ENCODE data around the gene PGLYRP1.

The PGLYRP1 gene

GRCh38 chr19:46002678-46003275, 20.1 kb downstream of the PGLYRP1 start:
- TF ChIP-seq CTCF (conservative IDR thresholded peaks at IDR 0.05; ENCODE audit: low read length) = no peak
- no peak for DNase-seq (ENCODE audit: low read depth)

GRCh38 chr19:46000491-46001246, 22.2 kb downstream of the PGLYRP1 start:
- no peak overlapping the region for H3K4me3 ChIP-seq (ENCODE audit: low read length)
- DNase-seq (ENCODE audit: low read depth) = no peak
- TF ChIP-seq CTCF (conservative IDR thresholded peaks at IDR 0.05; ENCODE audit: low read length) = no peak

More at GRCh38 chr19:46002678-46003275, 20.1 kb downstream of the PGLYRP1 start:
- no peak overlapping the region for H3K4me3 ChIP-seq (ENCODE audit: low read length)

GRCh38 chr19:45999653-46000121, 23.2 kb downstream of the PGLYRP1 start:
- DNase-seq (ENCODE audit: low read depth) = no peak

GRCh38 chr19:45998834-45999233, 24.0 kb downstream of the PGLYRP1 start:
- no peak for DNase-seq (ENCODE audit: low read depth)
- TF ChIP-seq CTCF (conservative IDR thresholded peaks at IDR 0.05; ENCODE audit: low read length) = no peak

More at GRCh38 chr19:45999653-46000121, 23.2 kb downstream of the PGLYRP1 start:
- no peak for TF ChIP-seq CTCF (conservative IDR thresholded peaks at IDR 0.05; ENCODE audit: low read length)
- H3K4me3 ChIP-seq (ENCODE audit: low read length) = no peak overlapping the region

GRCh38 chr19:45996933-45997332, 25.9 kb downstream of the PGLYRP1 start:
- no peak for TF ChIP-seq CTCF (conservative IDR thresholded peaks at IDR 0.05; ENCODE audit: low read length)
- H3K4me3 ChIP-seq (ENCODE audit: low read length) = no peak overlapping the region
- no peak for DNase-seq (ENCODE audit: low read depth)

More at GRCh38 chr19:45998834-45999233, 24.0 kb downstream of the PGLYRP1 start:
- H3K4me3 ChIP-seq (ENCODE audit: low read length) = no peak overlapping the region

GRCh38 chr19:45995715-45996385, 27.0 kb downstream of the PGLYRP1 start:
- H3K4me3 ChIP-seq (ENCODE audit: low read length) = peak overlapping the region; percentile 95
- TF ChIP-seq CTCF (conservative IDR thresholded peaks at IDR 0.05; ENCODE audit: low read length) = no peak
- no peak for DNase-seq (ENCODE audit: low read depth)

All from AG10803 (cell line).